Measurements from ENCODE around the gene PRDM11.

DNA sequence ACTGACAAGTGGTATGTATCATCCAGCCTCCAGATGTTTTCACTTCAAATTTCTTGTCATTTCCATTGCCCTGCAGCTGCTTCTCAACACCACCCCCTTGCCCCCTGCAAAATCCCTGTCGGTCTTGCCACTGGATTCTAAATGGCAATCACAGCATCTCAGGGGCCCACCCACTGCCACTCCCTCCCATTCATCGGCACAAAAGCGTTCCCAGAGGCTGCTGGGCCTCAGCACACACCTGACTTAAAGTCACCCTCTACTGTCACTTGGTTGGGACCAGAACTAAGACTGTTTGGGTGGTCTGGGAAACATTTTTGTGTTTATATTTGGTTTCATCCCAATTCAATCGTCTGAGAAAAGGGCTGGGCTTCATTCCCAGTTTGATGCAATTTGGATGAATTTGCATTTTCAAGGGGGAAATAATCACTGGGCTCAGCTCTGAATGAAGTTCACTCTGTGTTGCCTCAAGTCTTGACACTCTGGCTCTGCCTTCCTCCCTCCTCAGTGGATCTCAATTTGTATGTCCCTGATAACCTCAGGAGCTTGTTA, 112.6 kb downstream of the PRDM11 start:
- TF ChIP-seq, protein P1, sequence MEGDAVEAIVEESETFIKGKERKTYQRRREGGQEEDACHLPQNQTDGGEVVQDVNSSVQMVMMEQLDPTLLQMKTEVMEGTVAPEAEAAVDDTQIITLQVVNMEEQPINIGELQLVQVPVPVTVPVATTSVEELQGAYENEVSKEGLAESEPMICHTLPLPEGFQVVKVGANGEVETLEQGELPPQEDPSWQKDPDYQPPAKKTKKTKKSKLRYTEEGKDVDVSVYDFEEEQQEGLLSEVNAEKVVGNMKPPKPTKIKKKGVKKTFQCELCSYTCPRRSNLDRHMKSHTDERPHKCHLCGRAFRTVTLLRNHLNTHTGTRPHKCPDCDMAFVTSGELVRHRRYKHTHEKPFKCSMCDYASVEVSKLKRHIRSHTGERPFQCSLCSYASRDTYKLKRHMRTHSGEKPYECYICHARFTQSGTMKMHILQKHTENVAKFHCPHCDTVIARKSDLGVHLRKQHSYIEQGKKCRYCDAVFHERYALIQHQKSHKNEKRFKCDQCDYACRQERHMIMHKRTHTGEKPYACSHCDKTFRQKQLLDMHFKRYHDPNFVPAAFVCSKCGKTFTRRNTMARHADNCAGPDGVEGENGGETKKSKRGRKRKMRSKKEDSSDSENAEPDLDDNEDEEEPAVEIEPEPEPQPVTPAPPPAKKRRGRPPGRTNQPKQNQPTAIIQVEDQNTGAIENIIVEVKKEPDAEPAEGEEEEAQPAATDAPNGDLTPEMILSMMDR (IDR thresholded peaks at IDR 0.05), result no peak
- TF ChIP-seq POLR2A (IDR thresholded peaks at IDR 0.05; ENCODE audit: low read depth), result no peak
- TF ChIP-seq POLR2AphosphoS5 (IDR thresholded peaks at IDR 0.05), result no peak
- TF ChIP-seq EP300 (IDR thresholded peaks at IDR 0.05), result no peak
